Inferior parietal cortex (tissue), 1 donor: ENCODE measurements around the gene CPT1A.

ENCODE experiments used
- DNase-seq: peaks from one replicate; pipeline ENCODE4 v3.0.0-alpha.2; 2016; ENCODE audit errors: extremely low spot score

CPT1A gene

DNA sequence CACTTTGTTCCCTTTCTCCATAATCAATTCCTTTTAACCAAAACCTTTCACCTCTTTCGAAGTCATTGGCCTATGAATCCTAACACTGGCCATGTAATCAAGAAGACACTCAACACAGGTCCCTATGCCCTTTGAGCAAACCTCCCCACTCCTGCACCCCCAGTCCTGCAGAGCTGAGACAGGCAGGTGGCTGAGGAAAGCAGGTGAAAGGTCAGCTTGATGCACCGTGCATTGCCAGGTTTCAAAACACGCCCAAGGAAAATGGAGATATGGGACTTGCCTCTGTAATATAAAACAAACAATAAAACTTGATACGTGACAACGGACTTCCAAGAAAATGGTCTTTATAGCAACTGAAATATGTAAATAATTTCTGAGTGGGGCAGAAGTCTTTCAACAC is 10.6 kb downstream of the CPT1A start:
- no peak for DNase-seq

DNA sequence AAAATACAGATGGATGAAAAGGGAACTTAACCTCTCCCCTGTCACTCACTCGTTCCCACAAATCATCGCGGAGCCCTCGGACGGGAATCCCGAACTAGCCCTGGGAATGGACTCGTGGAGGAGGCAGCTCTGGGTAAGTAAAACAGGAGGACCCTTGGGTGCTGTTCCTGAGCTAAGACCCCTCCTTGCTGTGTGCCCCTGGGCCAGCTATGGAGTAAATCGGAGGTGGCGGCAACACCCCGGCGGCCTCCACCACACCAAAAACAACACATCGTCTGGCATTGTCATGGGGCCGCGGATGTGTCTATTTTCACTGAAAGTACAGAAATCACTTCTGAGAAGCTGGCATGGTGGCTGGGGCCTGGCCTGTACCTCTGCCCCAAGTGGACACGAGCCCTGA is 12.1 kb downstream of the CPT1A start:
- no peak for DNase-seq

DNA sequence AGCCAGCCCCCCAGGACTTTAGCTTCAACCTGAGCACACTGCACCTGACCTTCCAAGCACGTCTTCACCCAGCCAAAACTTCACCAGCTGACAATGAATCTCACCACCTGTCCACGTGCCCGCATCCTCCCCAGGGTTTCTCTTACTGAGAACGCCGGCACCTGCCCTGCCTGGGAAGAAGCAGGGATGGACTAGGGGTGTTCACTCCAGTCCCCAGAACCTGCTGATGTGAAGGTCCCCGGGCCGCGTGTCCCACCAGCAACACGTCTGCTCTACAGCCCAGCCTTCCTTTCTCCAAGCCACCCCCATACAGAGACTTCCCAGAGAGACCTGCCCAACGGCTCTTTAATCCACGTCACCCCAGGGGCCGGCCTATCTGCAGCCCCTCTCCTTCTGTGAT is 12.8 kb downstream of the CPT1A start:
- no peak for DNase-seq

DNA sequence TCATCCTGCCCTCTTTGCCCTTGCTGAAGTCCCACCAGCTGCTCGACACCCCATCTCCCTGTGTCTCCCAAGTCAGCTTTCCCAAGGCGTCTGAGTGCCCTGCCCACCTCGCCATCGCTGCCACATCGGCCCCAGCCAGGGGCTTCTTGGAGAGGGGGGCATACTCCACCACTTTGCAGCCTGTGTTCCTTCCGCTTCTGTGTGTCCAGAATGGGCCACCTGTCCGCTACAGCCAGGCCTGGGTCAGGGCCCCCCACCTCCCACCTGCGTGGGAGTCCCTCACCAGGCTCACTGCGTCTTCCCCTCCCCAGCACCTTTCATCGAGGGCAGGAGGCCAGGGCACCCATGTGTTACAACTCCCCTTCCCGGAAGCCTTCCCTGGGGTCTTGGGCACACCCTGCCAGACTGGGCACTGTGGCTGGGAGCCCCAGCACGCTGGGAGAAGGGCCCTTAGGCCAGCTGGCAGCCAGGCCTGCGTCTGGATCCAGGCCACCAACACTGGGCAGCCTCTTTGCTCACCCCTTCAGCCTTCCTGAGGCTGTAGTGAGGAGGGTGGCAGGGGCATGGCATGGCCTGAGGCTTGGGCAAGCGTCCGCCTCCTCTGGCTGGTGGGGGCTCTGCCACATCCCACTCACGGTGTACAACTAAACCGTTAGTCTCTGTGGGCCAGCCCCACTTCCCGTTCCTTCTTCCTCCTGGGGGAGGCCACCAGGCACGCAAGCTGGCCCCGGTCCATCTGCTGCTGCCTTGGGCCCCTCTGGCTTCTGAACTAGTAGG is 13.4 kb downstream of the CPT1A start:
- DNase-seq, result no peak

DNA sequence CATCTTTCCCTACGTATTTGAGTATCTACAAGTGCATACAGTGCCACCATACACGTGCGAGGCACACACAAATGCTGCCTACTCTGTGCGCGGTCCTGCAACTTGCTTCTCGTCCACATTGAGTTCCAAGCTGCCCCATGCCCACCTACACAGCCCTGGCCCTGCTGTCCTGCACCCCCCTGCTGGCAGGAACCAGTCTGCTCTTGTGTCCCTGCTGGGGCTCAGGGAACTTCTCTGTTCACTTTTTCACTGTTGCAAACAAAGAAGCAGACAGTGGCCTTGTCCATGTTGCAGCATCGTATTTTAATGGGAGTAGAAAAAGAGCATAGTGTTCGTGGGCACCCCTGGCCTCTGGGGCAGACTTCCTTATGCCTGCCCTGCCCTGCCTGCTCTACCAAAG is 14.0 kb downstream of the CPT1A start:
- DNase-seq, result no peak

DNA sequence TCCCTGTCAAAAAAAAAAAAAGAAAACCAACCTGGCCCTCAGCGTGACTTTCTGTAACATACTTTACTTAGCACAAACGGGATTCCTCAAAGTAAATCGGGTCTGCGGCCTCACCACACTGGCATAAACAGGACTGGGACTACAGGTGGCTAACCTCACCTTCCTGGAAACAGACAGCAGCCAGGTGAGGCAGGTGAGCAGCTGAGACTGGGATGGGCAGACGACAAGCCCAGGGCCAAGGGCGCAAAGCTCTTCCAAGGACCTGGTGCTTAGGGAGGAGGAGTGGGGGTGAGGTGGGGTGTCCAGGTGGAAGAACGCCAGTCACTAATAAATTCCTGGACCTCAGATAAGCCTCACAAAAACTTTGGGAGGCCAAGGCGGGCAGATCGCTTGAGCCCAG is 15.0 kb downstream of the CPT1A start:
- no peak for DNase-seq

DNA sequence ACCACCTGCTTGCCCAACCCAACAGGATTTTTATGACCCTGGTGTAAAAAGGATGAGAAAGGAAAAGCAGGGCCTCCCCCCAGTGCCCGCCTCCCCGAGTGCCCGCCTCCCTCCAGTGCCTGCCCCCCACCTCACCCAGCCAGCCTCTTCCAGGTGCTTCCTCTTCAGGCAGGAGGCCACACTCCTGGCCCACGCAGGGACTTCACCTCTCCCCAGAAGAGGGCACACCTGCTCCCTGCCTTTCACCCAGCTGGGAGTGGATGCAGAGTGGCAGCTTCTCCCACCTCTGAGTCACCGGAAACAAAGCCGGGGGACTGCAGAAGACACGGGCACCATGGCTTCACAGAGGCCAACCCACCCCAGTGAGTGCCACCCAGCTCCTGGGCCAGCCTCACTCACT is 16.1 kb downstream of the CPT1A start:
- no peak for DNase-seq

DNA sequence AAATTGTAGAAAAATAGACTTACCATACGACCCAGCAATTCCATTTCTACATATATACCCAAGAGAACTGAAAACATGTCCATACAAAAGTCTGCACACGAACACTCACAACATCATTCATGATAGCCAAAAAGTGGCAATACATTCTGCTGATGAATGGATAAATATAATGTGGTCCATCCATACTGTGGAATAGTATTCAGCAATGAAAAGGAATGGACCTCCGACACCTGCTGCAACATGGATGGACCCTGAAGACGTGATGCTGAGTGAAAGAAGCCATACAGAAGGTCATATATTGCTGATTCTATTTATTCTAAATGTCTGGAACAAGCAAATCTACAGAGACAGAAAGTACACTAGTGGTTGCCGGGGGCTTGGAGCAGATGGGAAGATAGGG is 19.2 kb downstream of the CPT1A start:
- no peak for DNase-seq

DNA sequence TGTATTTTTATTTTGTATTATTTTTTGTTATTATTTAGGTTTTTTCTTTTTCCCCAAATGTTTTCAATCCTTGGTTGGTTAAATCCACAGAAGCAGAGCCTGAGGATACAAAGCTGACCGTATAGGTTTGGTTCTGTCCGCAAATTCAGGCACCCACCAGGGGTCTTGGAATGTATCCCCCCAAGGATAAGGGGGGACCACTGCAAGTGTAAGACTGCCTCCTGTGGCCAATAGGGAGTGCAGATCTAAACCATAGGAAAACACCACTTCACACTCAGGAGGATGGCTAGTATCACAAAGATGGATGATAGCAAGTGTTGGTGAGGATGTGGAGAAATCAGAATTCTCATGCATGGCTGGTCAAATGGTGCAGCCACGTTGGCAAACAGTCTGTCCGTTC is 20.0 kb downstream of the CPT1A start:
- no peak for DNase-seq

DNA sequence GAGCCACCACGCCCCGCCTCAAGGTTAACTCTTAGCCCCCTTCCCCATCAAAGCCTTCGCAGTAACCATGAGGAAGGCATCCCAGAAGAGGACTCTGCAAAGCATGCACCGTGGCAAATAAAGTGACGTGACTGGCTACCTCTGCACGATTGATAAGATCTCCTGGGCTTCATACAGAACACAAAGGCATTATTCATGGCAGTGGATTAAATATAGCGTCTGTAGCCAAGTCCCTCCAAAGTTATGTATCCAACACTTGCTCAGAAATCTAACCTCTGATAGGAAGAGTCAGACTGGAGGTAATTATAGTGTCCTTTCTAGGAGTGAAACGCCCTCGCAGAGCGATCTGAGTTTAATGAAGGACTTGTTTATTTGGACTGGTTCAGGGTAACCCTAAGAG is 22.4 kb downstream of the CPT1A start:
- DNase-seq, result no peak

DNA sequence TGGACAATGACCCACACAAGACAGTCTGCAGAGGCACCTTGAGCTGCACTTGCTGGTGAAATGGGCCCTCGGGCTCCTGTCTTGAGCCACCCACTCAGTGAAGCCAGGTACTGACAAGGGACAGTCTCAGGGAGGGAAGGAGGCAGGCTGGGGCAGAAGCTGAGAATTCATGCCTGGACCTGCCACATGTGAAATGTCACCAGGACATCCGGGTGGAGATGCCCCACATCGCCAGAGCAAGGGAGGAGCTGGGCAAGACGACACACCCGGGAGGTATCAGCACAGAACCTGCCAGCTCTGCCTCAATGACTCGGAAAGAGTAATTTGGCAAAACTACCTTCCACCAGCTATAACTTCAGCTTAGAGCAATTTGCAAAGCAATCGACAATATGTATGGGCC is 23.5 kb downstream of the CPT1A start:
- DNase-seq, result no peak

DNA sequence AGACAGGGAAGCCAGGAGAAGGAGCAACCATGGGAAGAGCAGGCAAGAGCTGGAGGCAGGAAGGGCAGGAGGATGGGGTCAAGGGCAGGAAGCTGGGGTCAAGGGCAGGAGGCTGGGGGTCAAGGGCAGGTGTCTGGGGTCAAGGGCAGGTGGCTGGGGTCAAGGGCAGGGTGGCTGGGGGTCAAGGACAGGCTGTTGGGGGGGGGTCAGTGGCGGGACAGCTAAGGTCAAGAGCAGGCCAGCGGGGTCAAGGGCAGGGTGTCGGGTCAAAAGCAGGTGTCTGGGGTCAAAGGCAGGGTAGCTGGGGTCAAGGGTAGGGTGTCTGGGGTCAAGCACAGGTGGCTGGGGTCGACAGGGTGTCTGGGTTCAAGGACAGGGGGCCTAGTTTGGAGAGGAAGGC is 24.2 kb downstream of the CPT1A start:
- no peak for DNase-seq

DNA sequence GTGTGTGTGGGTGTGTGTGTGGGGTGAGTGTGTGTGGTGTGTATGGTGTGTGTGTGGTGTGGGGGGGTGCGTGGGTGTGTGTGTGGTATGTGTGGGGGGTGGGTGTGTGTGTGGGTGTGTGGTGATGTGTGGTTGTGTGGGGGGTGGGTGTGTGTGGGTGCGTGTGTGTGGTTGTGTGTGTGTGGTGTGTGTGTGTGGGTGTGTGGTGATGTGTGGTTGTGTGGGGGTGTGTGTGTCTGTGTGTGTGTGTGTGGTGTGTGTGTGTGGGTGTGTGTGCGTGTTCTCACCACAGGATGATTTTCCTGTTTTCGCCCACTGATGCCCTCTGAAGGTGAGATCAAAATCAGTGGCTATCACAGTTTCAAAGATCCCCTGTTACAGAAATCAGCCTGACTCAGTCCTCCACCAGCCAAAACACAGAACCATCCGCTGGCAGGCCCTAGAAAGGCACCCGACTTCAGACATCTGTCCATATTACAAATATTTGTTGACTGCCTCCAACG is 24.7 kb downstream of the CPT1A start:
- no peak for DNase-seq

DNA sequence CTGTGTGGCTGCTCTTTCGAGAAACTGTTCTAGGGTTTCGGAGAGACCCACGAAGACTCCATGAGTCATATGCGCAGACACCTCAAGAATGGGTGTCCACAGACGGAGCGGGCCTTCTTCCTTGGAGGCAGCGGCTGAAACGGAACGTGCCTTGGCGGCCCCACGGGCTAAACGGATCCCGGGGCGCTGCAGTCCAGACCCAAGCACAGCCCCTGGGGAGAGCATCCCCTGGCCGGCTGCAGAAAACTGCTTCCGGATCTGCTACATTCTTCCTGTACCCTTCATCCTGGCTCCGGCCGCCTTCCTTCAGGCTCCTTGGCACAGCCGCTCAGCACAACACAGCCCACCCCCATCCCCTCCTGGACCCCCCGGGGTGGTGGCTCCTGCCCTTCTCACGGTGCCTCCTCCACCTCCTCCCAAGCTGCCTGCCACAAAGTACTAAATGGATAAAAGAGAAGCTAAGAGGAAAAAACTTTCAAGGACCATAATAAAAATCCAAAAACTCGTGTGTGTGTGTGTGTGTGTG is 25.4 kb downstream of the CPT1A start:
- DNase-seq, result no peak

DNA sequence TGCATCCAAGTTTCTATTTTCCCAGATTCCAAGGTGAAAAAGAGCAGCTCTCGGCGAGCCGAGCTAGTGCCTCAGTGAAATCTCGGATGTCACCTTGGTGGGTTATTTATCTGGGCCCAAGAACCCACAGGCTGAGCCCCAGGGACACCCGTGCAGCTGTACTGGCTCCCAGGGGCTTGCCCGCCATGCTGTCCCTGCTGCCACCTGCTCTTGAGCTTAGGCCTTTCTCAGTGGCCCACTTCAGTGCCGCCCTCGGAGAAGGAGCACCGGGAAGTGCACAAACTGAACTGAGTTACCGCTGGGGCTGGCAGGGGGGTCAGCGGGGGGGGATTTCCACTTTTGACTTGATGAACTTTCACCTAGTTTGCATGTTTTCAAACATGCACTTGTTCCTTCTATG is 27.9 kb downstream of the CPT1A start:
- DNase-seq, result no peak

DNA sequence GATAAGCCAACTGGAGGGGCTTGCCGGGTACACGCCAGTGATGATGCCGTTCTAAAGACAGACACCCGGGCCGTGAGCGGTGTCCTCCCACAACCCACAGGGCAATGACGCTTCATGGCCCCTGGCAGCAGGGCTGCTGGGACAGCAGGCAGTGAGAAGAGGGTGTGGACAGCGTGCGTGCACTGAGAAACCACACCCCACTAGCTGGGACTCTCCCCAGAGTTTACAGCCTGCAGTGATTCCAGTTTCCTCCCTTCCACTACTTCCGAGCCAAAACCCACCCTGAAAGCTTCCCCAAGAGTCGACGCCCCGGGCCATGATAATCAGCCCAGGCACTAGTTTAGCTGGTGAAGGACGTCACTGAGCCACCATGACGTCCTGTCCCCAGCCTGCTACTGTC is 29.2 kb downstream of the CPT1A start:
- DNase-seq, result no peak

DNA sequence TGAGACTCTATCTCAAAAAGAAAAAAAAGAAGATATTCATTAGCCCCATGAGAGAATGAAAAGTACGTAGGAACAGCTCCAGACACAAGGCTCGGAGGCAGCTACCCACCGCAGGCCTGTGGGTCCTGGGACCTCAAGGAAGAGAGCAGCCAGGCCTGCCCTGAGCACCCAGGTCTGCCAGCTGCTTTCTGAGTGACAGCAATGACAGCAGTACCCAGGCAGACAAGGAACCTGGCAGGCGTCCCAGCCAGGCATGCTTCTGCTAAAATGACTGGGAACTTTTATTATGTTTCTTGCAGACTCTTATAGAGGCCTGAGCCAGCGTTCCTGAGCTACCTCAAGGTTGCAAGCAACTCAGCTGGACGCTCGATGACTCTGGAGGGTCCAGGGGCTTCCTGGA is 31.6 kb downstream of the CPT1A start:
- no peak for DNase-seq

DNA sequence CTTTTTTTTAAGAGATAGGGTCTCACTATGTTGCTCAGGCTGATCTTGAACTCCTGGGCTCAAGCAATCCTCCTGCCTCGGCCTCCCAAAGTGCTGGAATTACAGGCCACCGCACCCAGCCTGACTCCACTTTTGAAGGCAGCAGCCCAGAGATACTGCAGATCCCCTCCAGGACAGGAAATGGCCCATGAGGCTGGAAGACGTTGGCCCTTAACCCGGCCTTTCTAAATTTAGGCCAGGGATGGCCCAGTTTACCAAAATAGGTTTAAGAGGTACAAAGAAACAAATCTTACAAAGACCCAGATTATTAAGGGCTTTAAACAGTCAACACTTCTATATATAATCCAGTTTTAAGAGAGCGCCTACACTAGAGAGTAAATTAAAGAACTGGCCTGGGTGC is 32.2 kb downstream of the CPT1A start:
- no peak for DNase-seq

DNA sequence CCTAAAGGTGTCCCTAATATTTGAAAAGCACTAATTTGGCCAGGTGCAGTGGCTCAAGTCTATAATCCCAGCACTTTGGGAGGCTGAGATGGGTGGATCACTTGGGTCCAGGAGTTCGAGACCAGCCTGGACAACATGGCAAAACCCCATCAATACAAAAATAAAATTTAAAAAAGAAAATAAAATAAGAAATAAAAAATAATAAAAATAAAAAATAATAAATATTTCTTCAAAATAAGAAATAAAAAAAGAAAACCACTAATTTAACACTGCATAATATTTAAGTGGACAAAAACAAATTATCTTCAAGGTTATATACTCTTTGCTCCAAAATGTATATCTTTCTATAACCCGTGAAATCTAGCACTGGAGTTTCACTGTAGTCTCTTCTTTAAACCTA is 32.9 kb downstream of the CPT1A start:
- no peak for DNase-seq

DNA sequence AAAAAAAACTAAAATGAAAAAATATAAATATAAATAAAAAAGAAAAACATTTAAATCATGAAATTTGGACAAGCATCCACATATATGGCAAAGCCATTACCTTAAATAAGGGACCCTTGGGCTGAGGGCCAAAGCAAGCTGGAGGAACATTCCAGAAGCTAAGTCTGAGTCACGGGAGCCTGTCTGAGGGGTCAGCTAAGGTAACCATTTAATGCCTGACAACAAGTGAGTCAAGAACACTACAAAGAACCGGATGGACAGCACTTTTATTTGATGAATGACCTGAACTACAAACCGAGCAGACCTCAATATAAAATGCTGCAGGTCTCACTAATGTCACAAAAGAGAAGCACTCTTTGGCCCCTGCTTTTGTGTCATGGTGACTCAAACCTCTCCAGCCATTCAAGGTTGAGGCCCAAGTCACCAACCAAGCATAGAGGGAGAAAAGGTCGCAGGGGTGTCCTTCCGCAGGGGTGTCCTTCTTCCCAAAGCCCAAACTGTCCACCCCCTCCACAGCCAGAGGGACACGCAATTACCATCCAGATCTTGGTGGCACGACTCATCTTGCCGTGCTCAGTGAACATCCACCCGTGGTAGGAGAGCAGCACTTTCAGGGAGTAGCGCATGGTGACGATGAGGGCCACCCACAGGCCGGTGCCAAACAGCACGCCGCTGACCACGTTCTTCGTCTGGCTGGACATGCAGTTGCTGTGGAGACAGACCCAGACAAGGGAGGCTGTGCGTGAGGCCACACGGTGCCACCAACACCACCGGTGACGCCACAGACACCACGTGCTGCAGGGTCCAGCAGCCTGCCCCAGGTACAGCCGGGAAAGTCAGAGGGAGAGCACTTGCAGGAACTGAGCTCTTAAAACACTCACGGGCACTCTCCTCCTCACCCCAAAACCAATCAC is 34.5 kb downstream of the CPT1A start:
- DNase-seq, result no peak

DNA sequence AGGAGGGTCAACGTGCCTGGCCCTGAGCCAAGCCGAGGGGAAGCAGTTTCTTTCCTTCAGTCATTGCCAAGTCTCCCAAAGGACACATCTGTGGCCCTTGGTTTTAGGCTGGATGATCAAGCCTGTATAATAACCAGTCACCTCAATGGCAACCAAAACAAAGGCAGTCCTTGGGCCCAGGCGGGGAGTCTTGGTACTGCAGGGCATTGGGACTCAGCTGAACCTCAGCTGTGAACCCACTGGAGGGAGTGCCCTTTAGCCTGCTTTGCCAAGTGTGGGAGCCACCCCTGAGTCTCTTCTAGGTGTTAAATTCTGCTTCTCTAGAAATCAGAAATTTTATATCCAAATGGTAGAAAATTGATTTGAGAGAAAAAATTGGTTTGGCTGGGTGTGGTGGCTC is 36.9 kb downstream of the CPT1A start:
- no peak for DNase-seq

DNA sequence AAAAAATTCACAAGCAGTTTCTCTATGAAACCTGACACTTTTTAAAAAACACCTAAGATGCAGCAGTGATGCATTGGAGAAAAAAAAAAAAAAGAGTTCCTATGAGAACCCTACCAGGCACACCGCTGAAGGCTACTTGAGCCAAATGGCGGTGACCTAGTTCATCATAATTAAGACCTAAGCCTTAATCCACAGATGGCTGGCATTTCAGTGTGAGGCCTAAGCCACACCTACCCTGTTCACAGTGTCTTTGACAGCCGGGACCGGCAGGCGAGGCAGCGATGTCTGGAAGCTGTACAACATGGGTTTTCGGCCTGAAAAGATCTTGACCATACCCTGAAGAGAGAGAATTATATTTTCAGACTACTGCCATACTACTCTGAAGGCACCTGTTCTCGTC is 38.0 kb downstream of the CPT1A start:
- no peak for DNase-seq
